ENCODE results near the gene FCRLA.

The FCRLA gene

GRCh38 chr1:161676441-161676840 is 30.6 kb upstream of the FCRLA start (continued):
- TF ChIP-seq TSHZ2 (CRISPR knock-in tag; IDR thresholded peaks at IDR 0.05) (no peak), TOX (CRISPR knock-in tag; IDR thresholded peaks at IDR 0.05; ENCODE audit: borderline replicate concordance) (no peak), CSDC2 (CRISPR knock-in tag; IDR thresholded peaks at IDR 0.05) (no peak), PPARA (CRISPR knock-in tag; IDR thresholded peaks at IDR 0.05; ENCODE audit: borderline replicate concordance) (no peak)

GRCh38 chr1:161676958-161677689 is 29.9 kb upstream of the FCRLA start:
- ATAC-seq = no peak

More at GRCh38 chr1:161676958-161677689, 29.9 kb upstream of the FCRLA start:
- TF ChIP-seq OSR1 (CRISPR knock-in tag; IDR thresholded peaks at IDR 0.05) (no peak), TSHZ2 (CRISPR knock-in tag; IDR thresholded peaks at IDR 0.05) (no peak), RARB (CRISPR knock-in tag; IDR thresholded peaks at IDR 0.05) (no peak), ZNF565 (CRISPR knock-in tag; conservative IDR thresholded peaks at IDR 0.05; ENCODE audit: low read depth) (no peak), GLIS3 (CRISPR knock-in tag; IDR thresholded peaks at IDR 0.05) (no peak), CSRNP3 (CRISPR knock-in tag; IDR thresholded peaks at IDR 0.05) (no peak), ARNTL (CRISPR knock-in tag; IDR thresholded peaks at IDR 0.05; ENCODE audit: borderline replicate concordance, low read depth) (no peak), ZC3H10 (CRISPR knock-in tag; IDR thresholded peaks at IDR 0.05) (no peak), ZFP30 (CRISPR knock-in tag; IDR thresholded peaks at IDR 0.05) (no peak), ISL1 (CRISPR knock-in tag; IDR thresholded peaks at IDR 0.05) (no peak)
- TF ChIP-seq, protein P1, sequence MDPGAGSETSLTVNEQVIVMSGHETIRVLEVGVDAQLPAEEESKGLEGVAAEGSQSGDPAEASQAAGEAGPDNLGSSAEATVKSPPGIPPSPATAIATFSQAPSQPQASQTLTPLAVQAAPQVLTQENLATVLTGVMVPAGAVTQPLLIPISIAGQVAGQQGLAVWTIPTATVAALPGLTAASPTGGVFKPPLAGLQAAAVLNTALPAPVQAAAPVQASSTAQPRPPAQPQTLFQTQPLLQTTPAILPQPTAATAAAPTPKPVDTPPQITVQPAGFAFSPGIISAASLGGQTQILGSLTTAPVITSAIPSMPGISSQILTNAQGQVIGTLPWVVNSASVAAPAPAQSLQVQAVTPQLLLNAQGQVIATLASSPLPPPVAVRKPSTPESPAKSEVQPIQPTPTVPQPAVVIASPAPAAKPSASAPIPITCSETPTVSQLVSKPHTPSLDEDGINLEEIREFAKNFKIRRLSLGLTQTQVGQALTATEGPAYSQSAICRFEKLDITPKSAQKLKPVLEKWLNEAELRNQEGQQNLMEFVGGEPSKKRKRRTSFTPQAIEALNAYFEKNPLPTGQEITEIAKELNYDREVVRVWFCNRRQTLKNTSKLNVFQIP (CRISPR knock-in tag; IDR thresholded peaks at IDR 0.05; ENCODE audit: borderline replicate concordance, low read depth) = no peak
- TF ChIP-seq, protein P2, sequence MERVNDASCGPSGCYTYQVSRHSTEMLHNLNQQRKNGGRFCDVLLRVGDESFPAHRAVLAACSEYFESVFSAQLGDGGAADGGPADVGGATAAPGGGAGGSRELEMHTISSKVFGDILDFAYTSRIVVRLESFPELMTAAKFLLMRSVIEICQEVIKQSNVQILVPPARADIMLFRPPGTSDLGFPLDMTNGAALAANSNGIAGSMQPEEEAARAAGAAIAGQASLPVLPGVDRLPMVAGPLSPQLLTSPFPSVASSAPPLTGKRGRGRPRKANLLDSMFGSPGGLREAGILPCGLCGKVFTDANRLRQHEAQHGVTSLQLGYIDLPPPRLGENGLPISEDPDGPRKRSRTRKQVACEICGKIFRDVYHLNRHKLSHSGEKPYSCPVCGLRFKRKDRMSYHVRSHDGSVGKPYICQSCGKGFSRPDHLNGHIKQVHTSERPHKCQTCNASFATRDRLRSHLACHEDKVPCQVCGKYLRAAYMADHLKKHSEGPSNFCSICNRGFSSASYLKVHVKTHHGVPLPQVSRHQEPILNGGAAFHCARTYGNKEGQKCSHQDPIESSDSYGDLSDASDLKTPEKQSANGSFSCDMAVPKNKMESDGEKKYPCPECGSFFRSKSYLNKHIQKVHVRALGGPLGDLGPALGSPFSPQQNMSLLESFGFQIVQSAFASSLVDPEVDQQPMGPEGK (CRISPR knock-in tag; IDR thresholded peaks at IDR 0.05; ENCODE audit: borderline replicate concordance) = no peak

Measured in SK-N-SH treated with all-trans-retinoic acid at 6 μM for 48 hours (cell line).